Sigmoid colon (tissue), 4 donors: Measurements from ENCODE around the gene PADI6.

Experiments used
- EP300 ChIP-seq, 4 donors: sonication (generic); formaldehyde crosslinking; IDR thresholded peaks; one replicate each; pipeline ENCODE4 v1.6.1; 2017; ENCODE audit warnings: antibody characterized with exemption in 4 of 4
- POLR2A ChIP-seq, 2 donors: fragments of 450-650 bp; IDR thresholded peaks; one replicate each; pipeline ENCODE4 v1.6.1; 2016; ENCODE audit warnings: antibody characterized with exemption in 2 of 2, mild to moderate bottlenecking in 2 of 2, moderate library complexity in 2 of 2
- POLR2AphosphoS5 ChIP-seq, 4 donors: sonication (generic); formaldehyde crosslinking; IDR thresholded peaks; one replicate each; pipeline ENCODE4 v1.6.1; 2017; ENCODE audit warnings: antibody characterized with exemption in 4 of 4
- TF ChIP-seq, protein P1 (sequence below), 4 experiments: fragments of 450-650 bp in 3 of 4; fragments of 200-600 bp in 1 of 4; IDR thresholded peaks; one replicate each; pipeline ENCODE4 v1.5.1; 2016 to 2019; ENCODE audit warnings: antibody characterized with exemption in 4 of 4, mild to moderate bottlenecking in 3 of 4, moderate library complexity in 2 of 4

DNA sequence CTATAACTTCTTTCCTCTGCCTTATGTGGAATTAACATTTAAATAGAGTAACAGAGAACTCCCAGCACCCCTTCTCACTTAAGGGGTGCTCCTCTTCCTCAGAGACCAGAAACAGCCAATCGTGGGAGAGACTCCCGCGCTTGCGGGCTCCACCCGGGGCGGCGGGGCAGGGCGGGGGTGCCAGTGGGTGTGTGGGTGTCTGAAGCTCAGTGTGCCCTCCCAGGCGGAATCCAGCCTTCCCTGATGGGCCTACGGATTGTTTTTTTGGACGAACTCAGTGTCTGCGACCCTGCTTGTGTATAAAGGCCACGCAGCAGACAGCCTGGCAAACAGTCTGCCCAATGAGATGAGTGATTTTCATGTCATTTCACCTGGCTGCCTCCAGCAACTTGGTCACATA is 61.3 kb downstream of the PADI6 start:
- TF ChIP-seq POLR2A (IDR thresholded peaks at IDR 0.05) (no peak), POLR2AphosphoS5 (IDR thresholded peaks at IDR 0.05) (no peak), EP300 (IDR thresholded peaks at IDR 0.05) (no peak)
- TF ChIP-seq, protein P1, sequence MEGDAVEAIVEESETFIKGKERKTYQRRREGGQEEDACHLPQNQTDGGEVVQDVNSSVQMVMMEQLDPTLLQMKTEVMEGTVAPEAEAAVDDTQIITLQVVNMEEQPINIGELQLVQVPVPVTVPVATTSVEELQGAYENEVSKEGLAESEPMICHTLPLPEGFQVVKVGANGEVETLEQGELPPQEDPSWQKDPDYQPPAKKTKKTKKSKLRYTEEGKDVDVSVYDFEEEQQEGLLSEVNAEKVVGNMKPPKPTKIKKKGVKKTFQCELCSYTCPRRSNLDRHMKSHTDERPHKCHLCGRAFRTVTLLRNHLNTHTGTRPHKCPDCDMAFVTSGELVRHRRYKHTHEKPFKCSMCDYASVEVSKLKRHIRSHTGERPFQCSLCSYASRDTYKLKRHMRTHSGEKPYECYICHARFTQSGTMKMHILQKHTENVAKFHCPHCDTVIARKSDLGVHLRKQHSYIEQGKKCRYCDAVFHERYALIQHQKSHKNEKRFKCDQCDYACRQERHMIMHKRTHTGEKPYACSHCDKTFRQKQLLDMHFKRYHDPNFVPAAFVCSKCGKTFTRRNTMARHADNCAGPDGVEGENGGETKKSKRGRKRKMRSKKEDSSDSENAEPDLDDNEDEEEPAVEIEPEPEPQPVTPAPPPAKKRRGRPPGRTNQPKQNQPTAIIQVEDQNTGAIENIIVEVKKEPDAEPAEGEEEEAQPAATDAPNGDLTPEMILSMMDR (IDR thresholded peaks at IDR 0.05): no peak
